Stimulated activated CD8-positive, alpha-beta memory T cell treated with anti-CD3 and anti-CD28 coated beads, Interleukin-15, amount 100 ng/mL, for 1 hour (primary cell): ENCODE measurements around the gene HORMAD1.
"Not testable (repeated sequence)": the region's sequence is repeated elsewhere in the genome, so short reads cannot be mapped to it uniquely, and the experiment has no call there.

ENCODE experiments used
- DNase-seq: peaks from one replicate; pipeline ENCODE4 v3.0.0-alpha.2; 2020; ENCODE audit warnings: low read depth

The HORMAD1 gene

DNA sequence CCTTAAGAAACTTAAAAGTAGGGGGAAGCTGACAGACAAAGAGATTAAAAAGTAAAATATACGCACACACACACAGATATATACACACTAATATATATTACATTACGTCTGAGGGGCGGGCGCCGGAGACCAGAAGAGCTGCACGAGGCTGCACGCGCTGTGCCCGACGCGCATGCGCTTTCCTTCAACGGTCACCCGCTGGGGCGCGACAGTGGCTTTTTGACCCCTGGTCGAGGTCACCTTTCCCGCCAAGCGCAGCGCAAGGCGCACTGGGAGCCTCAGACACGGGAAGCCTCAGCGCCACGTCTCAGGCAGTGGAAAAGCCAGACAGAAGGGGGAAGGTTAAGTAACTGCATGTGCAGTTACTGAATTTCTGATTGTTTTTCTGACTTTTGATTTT, at the start of gene HORMAD1:
HORMAD1 (minus strand) TSS at position 193 of the 400 bp plus-strand sequence. CDS start 1,390 bp downstream, outside the sequence.
- no peak for DNase-seq

DNA sequence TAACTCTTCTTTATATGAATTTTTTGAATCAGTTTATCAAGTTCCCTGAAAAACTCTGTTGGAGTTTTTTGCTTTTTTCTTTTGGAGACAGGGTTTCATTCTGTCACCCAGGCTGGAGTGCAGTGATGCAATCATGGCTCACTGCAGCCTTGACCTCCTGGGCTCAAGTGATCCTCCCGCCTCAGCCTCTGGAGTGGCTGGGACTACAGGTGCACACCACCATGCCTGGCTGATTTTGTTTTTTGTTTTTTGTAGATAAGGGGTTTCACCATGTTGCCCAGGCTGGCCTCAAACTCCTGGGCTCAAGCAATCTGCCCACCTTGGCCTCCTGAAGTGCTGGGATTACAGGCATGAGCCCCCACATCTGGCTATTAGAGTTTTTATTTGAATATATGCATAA, 47.0 kb upstream of the HORMAD1 start:
- DNase-seq: not testable (repeated sequence)

- not testable (repeated sequence) for DNase-seq
Observed at GRCh38 chr1:150765977-150766301, 45.2 kb upstream of the HORMAD1 start.

GRCh38 chr1:150765296-150765976, 44.7 kb upstream of the HORMAD1 start, which contains the start of gene CTSS:
Gene CTSS, minus strand, starts transcription at chr1:150765778. Its CDS starts 1,015 bp downstream, at chr1:150764763.
- no peak for DNase-seq

- DNase-seq: no peak
Observed at GRCh38 chr1:150764617-150765101, 44.0 kb upstream of the HORMAD1 start.

DNA sequence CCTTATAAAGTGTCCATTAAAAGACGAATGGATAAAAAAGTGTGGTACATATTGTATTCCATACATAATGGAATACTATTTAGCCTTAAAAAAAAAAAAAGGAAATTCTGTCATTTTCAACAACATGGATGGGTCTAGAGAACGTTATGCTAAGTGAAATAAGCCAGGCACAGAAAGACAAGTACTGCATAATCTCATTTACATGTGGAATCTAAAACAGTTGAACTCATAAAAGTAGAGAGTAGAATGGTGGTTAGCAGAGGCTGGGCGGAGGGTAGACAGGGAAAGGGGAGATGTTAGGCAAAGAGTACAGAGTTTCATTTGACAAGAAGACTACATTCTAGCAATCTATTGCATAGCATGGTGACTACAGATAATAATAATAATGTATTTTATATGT, 42.3 kb upstream of the HORMAD1 start:
- DNase-seq: no peak

DNA sequence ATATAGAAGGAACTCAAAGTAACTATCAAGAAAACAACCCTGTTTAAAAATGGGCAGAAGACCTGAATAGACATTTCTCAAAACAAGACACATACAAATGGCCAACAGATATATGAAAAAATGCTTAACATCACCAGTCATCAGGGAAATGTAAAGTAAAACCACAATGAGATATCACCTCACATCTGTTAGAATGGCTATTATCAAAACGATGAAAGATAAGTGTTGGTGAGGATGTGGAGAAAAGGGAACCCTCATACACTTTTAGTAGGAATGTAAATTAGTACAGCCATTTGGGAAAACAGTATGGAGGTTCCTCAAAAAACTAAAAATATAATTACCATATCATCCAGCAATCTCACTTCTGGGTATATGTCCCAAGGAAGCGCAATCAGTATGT, 41.9 kb upstream of the HORMAD1 start:
- DNase-seq: no peak

GRCh38 chr1:150761801-150762200, 41.1 kb upstream of the HORMAD1 start:
- no peak for DNase-seq

- DNase-seq: no peak
Observed at GRCh38 chr1:150760013-150760412, 39.3 kb upstream of the HORMAD1 start.

- DNase-seq: no peak
Observed at GRCh38 chr1:150753416-150753815, 32.7 kb upstream of the HORMAD1 start.

GRCh38 chr1:150751443-150751842, 30.7 kb upstream of the HORMAD1 start:
- no peak for DNase-seq

GRCh38 chr1:150749720-150750311, 29.1 kb upstream of the HORMAD1 start:
- DNase-seq: no peak

- DNase-seq: no peak
Observed at GRCh38 chr1:150748878-150749719, 28.4 kb upstream of the HORMAD1 start.

- no peak for DNase-seq
Observed at GRCh38 chr1:150730130-150730721, 9.5 kb upstream of the HORMAD1 start.

GRCh38 chr1:150724336-150724735, 3.6 kb upstream of the HORMAD1 start:
- DNase-seq: no peak

- no peak for DNase-seq
Observed at GRCh38 chr1:150720098-150720497, 597 bp downstream of the HORMAD1 start.

DNA sequence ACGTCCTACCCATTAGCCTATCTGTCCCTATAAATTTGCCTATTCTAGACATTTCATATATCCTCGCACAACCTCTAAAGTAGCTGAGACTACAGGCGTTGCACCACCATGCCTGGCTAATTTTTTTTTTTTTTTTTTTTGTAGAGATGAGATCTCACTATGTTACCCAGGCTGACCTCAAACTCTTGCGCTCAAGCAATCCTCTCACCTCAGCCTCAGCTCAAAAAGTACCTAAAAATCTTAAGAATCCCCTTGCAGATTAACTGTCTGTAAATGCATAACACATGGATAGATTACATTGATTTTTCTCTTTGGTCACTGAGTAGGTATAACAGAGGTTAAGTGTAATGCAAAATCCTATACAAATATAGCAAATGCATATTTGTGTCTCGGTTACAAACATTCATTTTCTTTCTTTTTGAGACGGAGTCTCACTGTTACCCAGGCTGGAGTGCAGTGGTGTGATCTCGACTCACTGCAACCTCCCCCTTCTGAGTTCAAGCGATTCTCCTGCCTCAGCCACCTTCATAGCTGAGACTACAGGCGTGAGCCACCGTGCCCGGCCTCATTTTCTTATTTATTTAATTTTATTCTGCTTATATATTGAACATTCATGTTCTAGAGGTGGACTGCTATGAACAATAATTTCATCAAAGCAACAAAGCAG, 2.3 kb downstream of the HORMAD1 start:
- DNase-seq: no peak

DNA sequence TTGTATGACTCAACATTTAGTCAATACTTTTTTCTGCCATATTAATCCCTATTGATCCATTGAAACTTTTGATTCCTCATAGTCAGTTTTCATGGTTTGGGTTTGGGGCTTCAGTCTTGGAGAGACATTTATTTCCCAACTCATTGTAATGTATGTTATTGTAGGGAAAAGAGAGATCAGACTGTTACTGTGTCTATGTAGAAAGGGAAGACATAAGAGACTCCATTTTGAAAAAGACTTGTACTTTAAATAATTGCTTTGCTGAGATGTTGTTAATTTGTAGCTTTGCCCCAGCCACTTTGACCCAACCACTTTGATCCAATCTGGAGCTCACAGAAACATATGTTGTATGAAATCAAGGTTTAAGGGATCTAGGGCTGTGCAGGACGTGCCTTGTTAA, 11.7 kb downstream of the HORMAD1 start:
- DNase-seq: not testable (repeated sequence)

- DNase-seq: no peak
Observed at GRCh38 chr1:150708595-150708994, 12.1 kb downstream of the HORMAD1 start.

GRCh38 chr1:150706091-150706490, 14.6 kb downstream of the HORMAD1 start:
- no peak for DNase-seq

DNA sequence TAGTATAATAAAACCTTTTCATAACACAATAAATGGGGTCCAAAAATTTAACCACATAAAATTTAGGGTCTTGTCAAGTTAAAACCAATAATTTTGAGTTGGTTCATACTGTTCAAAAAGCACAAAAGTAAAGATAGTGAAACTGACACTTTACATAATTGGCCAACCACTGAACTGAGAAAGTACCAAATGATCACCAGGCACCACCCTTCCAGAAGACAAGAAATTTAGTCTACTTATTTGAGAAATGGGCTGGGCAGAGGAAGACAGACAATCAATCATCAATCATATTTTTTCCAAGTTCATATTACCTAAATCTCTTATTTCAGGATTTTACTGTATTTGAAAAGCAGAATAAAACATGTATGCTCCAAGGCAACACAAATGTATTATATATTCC, 17.3 kb downstream of the HORMAD1 start:
- DNase-seq: no peak
